A673 (cell line): ENCODE data around the gene DCHS1. TPM values are rescaled to one million over a fixed set of nuclear protein-coding genes. Genes with fewer than 3 reads are reported as not detected.

ENCODE experiments used
- BruUV-seq: library from RNA; stranded (reverse); fragments of 400-500 nt; replicated peaks from 2 replicates; lab custom pipeline; 2021; lab: Mats Ljungman, UMichigan
- CTCF ChIA-PET: fragments of 300-600 bp; sonication (Branson Sonifier 250); formaldehyde crosslinking; loops from one replicate; lab custom pipeline; 2022; ENCODE audit warnings: antibody characterized with exemption; lab: Charles Lee
- POLR2A ChIA-PET: fragments of 300-600 bp; sonication (Branson Sonifier 250); formaldehyde crosslinking; loops from one replicate; lab custom pipeline; 2022; ENCODE audit warnings: antibody characterized with exemption; ENCODE audit not compliant: low non-redundant PET; lab: Charles Lee
- DNase-seq: peaks from one replicate; pipeline ENCODE4 v3.0.0-alpha.2; 2015; ENCODE audit warnings: low spot score
- H3K27ac ChIP-seq: fragments of 200-600 bp; sonication (generic); 2 replicates; pipeline ENCODE4 v1.5.1; 2016; ENCODE audit warnings: mixed run types, low read depth, mild to moderate bottlenecking, mixed read lengths, antibody characterized with exemption, low read length; ENCODE audit not compliant: poor library complexity, severe bottlenecking
- H3K27me3 ChIP-seq: fragments of 200-600 bp; sonication (generic); replicated peaks from 2 replicates; pipeline ENCODE4 v1.6.1; 2017; ENCODE audit warnings: mixed run types, low read depth, mild to moderate bottlenecking, mixed read lengths, antibody characterized with exemption, low read length; ENCODE audit not compliant: insufficient read depth, poor library complexity
- H3K36me3 ChIP-seq: fragments of 200-600 bp; sonication (generic); 2 replicates; pipeline ENCODE4 v1.6.1; 2016; ENCODE audit warnings: mixed run types, mild to moderate bottlenecking, mixed read lengths, antibody characterized with exemption, low read length; ENCODE audit not compliant: insufficient read depth, poor library complexity, severe bottlenecking
- H3K4me1 ChIP-seq: fragments of 200-600 bp; sonication (generic); 2 replicates; pipeline ENCODE4 v1.6.1; 2017; ENCODE audit warnings: mixed run types, mild to moderate bottlenecking, mixed read lengths, antibody characterized with exemption, low read length; ENCODE audit not compliant: insufficient read depth, poor library complexity, severe bottlenecking
- H3K4me3 ChIP-seq: fragments of 200-600 bp; sonication (generic); 2 replicates; pipeline ENCODE4 v1.5.1; 2016; ENCODE audit warnings: low read depth, mixed run types, mild to moderate bottlenecking, mixed read lengths, low read length; ENCODE audit not compliant: poor library complexity, severe bottlenecking
- H3K9me3 ChIP-seq: fragments of 200-600 bp; sonication (generic); 2 replicates; pipeline ENCODE4 v1.6.1; 2016; ENCODE audit warnings: mixed run types, low read depth, mild to moderate bottlenecking, mixed read lengths, antibody characterized with exemption, low read length; ENCODE audit not compliant: poor library complexity, severe bottlenecking
- CTCF ChIP-seq: fragments of 300-800, 200-600 bp; sonication (generic); conservative IDR thresholded peaks from 2 replicates; pipeline ENCODE4 v1.5.1; 2017; ENCODE audit warnings: low read depth, mild to moderate bottlenecking, antibody characterized with exemption, low read length, moderate library complexity, mixed read lengths
- EZH2 ChIP-seq: fragments of 200-600 bp; sonication (generic); IDR thresholded peaks from 2 replicates; pipeline ENCODE4 v1.6.1; 2017; ENCODE audit warnings: borderline replicate concordance, low read depth, mild to moderate bottlenecking, mixed read lengths, antibody characterized with exemption, low read length; ENCODE audit not compliant: poor library complexity, severe bottlenecking
- intact Hi-C: fragments of 100-400 bp; cut with micrococcal nuclease; formaldehyde crosslinking; loops from one replicate; pipeline ENCODE4 v1.10.0; 2022; ENCODE audit not compliant: unreplicated experiment
- total RNA-seq: library from RNA; stranded (reverse); gene quantifications from 2 replicates; pipeline ENCODE4 v1.2.3, GENCODE V29; 2021

Gene DCHS1
- total RNA-seq, 1 experiment from 2014 or later: 17.6 TPM

GRCh38 chr11:6625156-6625831, 30.3 kb downstream of the DCHS1 start:
- Histone ChIP-seq H3K27me3 (no peaks in the 10 kb centered on the region), H3K4me1 (no peaks in the 10 kb centered on the region), H3K4me3 (no peak overlapping the region), H3K36me3 (no peaks in the 10 kb centered on the region), H3K9me3 (no peaks in the 10 kb centered on the region), H3K27ac (no peak overlapping the region)
- CTCF ChIA-PET: no interaction called here
- no peak for DNase-seq
- TF ChIP-seq CTCF (no peak), EZH2 (no peak)
- intact Hi-C loops: no loop called here
- POLR2A ChIA-PET: no interaction called here
- no TSS peak for BruUV-seq

DNA sequence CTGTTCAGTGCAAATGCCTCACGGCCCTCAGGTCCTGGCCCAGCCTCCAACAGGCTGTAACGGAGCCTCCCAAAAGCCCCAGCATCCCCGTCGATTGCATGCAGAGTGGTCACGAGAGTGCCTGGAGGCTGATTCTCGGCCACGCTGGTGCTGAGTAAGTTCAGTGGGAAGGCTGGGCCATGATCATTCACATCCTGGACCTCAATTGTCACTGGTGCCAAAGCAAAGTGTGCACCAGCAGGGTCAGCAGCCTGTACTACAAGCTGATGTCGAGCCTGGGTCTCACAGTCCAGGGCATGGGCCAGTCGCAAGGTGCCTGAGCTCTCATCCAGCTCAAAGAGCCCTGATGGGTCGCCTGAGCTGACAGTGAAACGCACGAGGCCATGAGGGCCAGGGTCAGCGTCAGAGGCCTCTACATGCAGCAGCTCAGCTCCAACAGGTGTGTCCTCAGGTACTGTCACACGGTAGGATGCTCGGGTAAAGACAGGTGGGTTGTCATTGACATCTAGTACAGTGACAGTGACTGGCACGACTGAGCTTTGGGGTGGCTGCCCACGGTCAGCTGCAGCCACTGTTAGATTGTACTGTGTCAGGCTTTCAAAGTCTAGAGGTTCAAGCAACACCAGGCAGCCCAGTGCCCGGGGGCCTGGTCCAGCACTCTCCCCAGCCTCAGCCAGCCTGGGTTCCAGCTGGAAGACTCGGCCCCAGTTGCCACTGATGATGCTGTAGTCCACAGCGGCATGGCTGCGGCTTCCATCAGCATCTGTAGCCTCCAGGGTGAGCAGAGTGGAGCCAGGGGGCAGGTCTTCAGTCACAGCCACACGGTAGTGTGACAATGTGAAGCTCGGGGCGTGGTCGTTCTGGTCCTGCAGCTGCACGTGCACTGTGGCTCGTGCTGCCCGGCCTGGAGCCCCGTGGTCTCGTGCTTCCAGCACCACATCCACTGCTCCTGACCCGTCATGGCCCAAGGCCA, 31.9 kb downstream of the DCHS1 start:
- ChIA-PET CTCF (no interaction called here), POLR2A (no interaction called here)
- no TSS peak for BruUV-seq
- Histone ChIP-seq H3K27ac (no peak overlapping the region), H3K4me1 (peaks cover 4% of the 10 kb centered on the region), H3K27me3 (no peaks in the 10 kb centered on the region), H3K36me3 (no peaks in the 10 kb centered on the region), H3K9me3 (no peaks in the 10 kb centered on the region), H3K4me3 (no peak overlapping the region)
- TF ChIP-seq CTCF (no peak), EZH2 (no peak)
- no peak for DNase-seq
- intact Hi-C loops: no loop called here

DNA sequence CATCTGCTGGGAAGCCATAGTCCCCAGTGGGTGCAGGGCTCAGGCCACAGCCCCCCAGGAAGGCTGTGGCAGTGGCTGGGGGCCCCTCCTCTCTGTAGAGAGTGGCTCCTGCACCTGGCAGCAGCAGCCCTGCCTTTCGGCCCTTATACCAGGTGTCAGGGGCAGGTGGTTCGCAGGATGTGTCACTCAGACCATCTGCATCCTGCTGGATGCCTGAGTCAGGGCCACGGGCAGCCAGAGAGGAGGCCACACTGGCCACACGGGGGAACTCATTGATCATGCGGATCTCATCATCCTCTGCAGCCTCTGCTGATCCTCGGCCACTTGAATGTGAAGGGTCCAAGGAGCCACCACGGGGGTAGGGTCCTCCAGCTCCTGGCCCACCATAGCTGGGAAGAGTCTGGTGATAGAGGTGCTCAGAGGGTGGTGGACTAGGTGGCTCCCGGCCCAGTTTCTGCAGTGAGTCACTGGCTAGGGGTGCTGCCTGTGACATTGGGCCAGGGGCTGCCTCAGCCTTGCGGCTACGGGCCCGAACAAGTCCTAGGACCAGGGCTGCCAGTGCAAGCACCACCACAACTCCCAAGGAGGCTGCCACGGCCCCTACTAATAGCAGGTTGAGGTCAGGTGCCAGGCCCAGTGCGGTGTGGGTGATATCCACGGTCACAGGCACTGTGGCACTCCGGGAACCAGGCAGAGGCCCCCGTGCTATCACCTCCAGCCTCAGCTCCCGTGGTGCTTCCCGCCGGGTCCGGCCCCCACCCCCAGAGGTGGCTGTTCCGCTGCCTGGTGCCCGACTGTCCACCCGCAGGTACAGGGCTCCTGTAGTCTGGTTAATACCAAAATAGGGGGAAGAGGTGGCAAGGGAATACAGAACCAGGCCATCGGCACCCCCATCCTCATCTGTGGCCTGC, 33.1 kb downstream of the DCHS1 start:
- Histone ChIP-seq H3K27ac (no peak overlapping the region), H3K9me3 (no peaks in the 10 kb centered on the region), H3K36me3 (no peaks in the 10 kb centered on the region), H3K27me3 (no peaks in the 10 kb centered on the region), H3K4me3 (no peak overlapping the region), H3K4me1 (peaks cover 6% of the 10 kb centered on the region)
- TF ChIP-seq EZH2 (no peak), CTCF (no peak)
- DNase-seq: no peak
- intact Hi-C loops: no loop called here
- ChIA-PET CTCF (no interaction called here), POLR2A (no interaction called here)
- BruUV-seq: no TSS peak
